ENCODE measurements around the gene CTDNEP1.

GRCh38 chr17:7295230-7296180 lies 44.0 kb upstream of the CTDNEP1 start:
- peak in 1 of 7 experiments; percentile 23 for TF ChIP-seq CTCF (IDR thresholded peaks at IDR 0.05)
- TF ChIP-seq POLR2A (IDR thresholded peaks at IDR 0.05), result no peak
